Measurements from ENCODE around the gene GGT6. TPM values are rescaled to one million over a fixed set of nuclear protein-coding genes. Genes with fewer than 3 reads are reported as not detected.

GGT6 gene
- total RNA-seq, 1 donor from 2014 or later: not detected

DNA sequence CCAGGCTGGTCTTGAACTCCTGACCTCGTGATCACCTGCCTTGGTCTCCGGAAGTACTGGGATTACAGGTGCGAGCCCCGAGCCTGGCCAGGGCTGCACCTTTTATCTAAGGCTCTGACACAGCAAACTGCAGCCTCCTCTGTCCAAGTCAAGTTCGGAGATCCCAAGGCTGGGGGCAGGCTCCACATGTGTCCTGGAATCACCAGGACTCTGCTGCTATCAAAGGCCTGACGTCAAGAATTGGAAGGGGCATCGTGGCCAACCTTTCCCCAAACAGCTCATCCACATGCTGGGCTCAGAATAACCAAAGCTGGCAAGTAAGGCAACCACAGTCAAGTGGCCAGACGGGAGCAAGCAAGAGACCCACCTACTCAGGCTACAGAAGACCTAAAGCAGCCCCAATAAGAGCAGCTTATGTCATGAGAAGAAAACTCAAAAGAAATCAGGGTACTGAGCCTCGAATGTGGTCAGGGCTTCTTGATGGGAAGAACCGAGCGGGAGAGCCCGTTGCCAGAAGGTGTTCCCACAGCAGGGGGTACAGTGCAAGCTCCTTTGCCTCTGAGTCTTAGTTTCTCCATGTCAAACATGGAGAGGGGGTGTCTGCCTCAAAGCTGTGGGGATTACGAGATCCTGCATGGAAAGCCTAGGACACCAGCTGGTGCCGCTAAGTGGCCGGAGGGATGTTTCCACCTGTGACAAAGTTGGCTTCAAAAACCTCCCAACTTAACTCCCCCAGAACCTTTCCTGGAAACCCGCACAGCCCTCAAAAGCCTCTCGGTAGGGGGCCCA is 13.1 kb downstream of the GGT6 start:
- DNase-seq (ENCODE audit: low read depth) (no peak), FAIRE-seq (no peak)
- Histone ChIP-seq H3K4me1 (ENCODE audit: insufficient read depth, low read length) (peaks cover 4% of the 10 kb centered on the region), H3K79me2 (ENCODE audit: insufficient read depth, low read length) (peaks cover 10% of the 10 kb centered on the region), H4K20me1 (ENCODE audit: insufficient read depth, low read length) (peaks cover 47% of the 10 kb centered on the region), H3K9ac (ENCODE audit: low read length) (no peak overlapping the region), H3K36me3 (ENCODE audit: insufficient read depth, low read length) (peaks cover 18% of the 10 kb centered on the region), H3K4me3 (ENCODE audit: insufficient read depth, low read depth, low read length) (no peak overlapping the region), H3K4me2 (ENCODE audit: low read length) (no peak overlapping the region), H2AFZ (ENCODE audit: low read depth, low read length) (no peak overlapping the region), H3K9me3 (ENCODE audit: insufficient read depth, low read depth, low read length) (no peaks in the 10 kb centered on the region), H3K27me3 (ENCODE audit: insufficient read depth, low read length) (no peaks in the 10 kb centered on the region), H3K27ac (ENCODE audit: low read depth, low read length) (no peak overlapping the region)
- Mint-ChIP-seq H3K36me3 (ENCODE audit: low read depth, unreplicated experiment) (peaks cover 12% of the 10 kb centered on the region), H3K4me3 (ENCODE audit: unreplicated experiment) (no peak overlapping the region), H3K27me3 (ENCODE audit: low read depth, unreplicated experiment) (no peaks in the 10 kb centered on the region), H3K9me3 (ENCODE audit: unreplicated experiment) (no peaks in the 10 kb centered on the region), H3K4me1 (ENCODE audit: low read depth, unreplicated experiment) (peaks cover 2% of the 10 kb centered on the region), H3K27ac (ENCODE audit: unreplicated experiment) (no peak overlapping the region)
- TF ChIP-seq, protein P1, sequence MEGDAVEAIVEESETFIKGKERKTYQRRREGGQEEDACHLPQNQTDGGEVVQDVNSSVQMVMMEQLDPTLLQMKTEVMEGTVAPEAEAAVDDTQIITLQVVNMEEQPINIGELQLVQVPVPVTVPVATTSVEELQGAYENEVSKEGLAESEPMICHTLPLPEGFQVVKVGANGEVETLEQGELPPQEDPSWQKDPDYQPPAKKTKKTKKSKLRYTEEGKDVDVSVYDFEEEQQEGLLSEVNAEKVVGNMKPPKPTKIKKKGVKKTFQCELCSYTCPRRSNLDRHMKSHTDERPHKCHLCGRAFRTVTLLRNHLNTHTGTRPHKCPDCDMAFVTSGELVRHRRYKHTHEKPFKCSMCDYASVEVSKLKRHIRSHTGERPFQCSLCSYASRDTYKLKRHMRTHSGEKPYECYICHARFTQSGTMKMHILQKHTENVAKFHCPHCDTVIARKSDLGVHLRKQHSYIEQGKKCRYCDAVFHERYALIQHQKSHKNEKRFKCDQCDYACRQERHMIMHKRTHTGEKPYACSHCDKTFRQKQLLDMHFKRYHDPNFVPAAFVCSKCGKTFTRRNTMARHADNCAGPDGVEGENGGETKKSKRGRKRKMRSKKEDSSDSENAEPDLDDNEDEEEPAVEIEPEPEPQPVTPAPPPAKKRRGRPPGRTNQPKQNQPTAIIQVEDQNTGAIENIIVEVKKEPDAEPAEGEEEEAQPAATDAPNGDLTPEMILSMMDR (IDR thresholded peaks at IDR 0.05; ENCODE audit: insufficient read depth, low read depth, low read length): no peak
- no peak for TF ChIP-seq EZH2 (IDR thresholded peaks at IDR 0.05; ENCODE audit: insufficient read depth, low read length)

DNA sequence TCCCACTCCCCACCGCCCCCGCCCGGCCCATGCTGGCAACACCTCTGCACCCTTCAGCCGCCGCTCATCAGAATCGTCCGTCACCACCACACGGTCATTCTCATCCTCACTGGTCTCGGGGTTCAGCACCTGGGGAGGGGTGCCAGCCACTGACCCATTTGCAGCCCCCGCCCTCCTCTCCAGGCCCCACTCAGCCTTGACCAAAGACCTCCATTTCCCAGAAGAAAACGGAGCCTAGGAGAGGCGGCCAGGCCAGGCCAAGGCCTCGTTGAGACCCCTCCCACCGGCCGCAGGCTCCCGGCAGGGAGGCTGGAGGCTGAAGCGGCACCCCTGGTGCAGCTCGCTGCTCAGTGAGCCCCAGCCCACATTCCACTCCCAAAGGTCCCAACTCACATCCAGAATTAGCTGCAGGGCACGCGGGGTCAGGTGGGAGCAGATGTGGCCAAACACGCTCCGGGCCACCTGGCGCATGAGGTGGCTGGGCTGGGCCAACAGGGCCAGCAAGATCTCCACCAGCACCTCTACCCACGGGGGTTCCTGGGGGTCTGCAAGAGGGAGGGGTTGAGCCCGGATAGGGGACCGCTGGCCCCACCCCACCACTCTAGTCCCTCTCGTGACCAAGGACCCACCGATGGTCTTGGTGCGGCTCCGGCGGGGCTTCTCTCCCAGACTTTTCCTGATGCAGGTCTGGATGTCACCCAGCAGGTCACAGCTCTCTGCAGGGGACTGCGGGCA is 15.0 kb downstream of the GGT6 start:
- no peak overlapping the region for H3K27ac Mint-ChIP-seq (ENCODE audit: unreplicated experiment)

More for the DNA sequence above, 15.0 kb downstream of the GGT6 start:
- Histone ChIP-seq H3K9ac (ENCODE audit: low read length) (no peak overlapping the region), H3K27me3 (ENCODE audit: insufficient read depth, low read length) (no peaks in the 10 kb centered on the region), H3K79me2 (ENCODE audit: insufficient read depth, low read length) (no peaks in the 10 kb centered on the region), H3K4me2 (ENCODE audit: low read length) (no peak overlapping the region), H3K27ac (ENCODE audit: low read depth, low read length) (no peak overlapping the region), H3K4me1 (ENCODE audit: insufficient read depth, low read length) (peaks cover 4% of the 10 kb centered on the region), H4K20me1 (ENCODE audit: insufficient read depth, low read length) (peaks cover 39% of the 10 kb centered on the region), H3K36me3 (ENCODE audit: insufficient read depth, low read length) (peaks cover 10% of the 10 kb centered on the region), H3K9me3 (ENCODE audit: insufficient read depth, low read depth, low read length) (no peaks in the 10 kb centered on the region), H3K4me3 (ENCODE audit: insufficient read depth, low read depth, low read length) (no peak overlapping the region), H2AFZ (ENCODE audit: low read depth, low read length) (no peak overlapping the region)
- TF ChIP-seq EZH2 (IDR thresholded peaks at IDR 0.05; ENCODE audit: insufficient read depth, low read length): no peak
- TF ChIP-seq, protein P1 (IDR thresholded peaks at IDR 0.05; ENCODE audit: insufficient read depth, low read depth, low read length): no peak
- H3K9me3 Mint-ChIP-seq (ENCODE audit: unreplicated experiment): no peaks in the 10 kb centered on the region
- H3K27me3 Mint-ChIP-seq (ENCODE audit: low read depth, unreplicated experiment): no peaks in the 10 kb centered on the region
- H3K4me3 Mint-ChIP-seq (ENCODE audit: unreplicated experiment): no peak overlapping the region
- H3K4me1 Mint-ChIP-seq (ENCODE audit: low read depth, unreplicated experiment): peaks cover 2% of the 10 kb centered on the region
- FAIRE-seq (no peak), DNase-seq (ENCODE audit: low read depth) (no peak)
- peaks cover 3% of the 10 kb centered on the region for H3K36me3 Mint-ChIP-seq (ENCODE audit: low read depth, unreplicated experiment)

All from astrocyte (in vitro differentiated cells and primary cell).